ENCODE results near the gene TTC34. TPM values are rescaled to one million over a fixed set of nuclear protein-coding genes. Genes with fewer than 3 reads are reported as not detected.
A peak's percentile ranks its signal among the peaks of the same experiment; 100 is the strongest.
"Not testable (repeated sequence)": the region's sequence is repeated elsewhere in the genome, so short reads cannot be mapped to it uniquely, and the experiment has no call there.

TTC34 gene
- total RNA-seq, 2 experiments from 2014 or later: 1.5 to 1.6 TPM

GRCh38 chr1:2633936-2634491 lies 167.5 kb downstream of the TTC34 start:
- Mint-ChIP-seq H3K9me3 (peaks cover 23% of the 10 kb centered on the region), H3K27ac (no peak overlapping the region), H3K4me1 (no peaks in the 10 kb centered on the region), H3K36me3 (ENCODE audit: low read depth) (peaks cover 10% of the 10 kb centered on the region), H3K4me3 (no peak overlapping the region), H3K27me3 (peaks cover 22% of the 10 kb centered on the region)
- peak; percentile 14 for DNase-seq
- ChIA-PET CTCF (no interaction called here), POLR2A (interaction anchor here (0.7 kb wide), 1 partner anchor 110 kb away, joined by 3 read pairs; no protein-coding TSS in a partner anchor)

DNA sequence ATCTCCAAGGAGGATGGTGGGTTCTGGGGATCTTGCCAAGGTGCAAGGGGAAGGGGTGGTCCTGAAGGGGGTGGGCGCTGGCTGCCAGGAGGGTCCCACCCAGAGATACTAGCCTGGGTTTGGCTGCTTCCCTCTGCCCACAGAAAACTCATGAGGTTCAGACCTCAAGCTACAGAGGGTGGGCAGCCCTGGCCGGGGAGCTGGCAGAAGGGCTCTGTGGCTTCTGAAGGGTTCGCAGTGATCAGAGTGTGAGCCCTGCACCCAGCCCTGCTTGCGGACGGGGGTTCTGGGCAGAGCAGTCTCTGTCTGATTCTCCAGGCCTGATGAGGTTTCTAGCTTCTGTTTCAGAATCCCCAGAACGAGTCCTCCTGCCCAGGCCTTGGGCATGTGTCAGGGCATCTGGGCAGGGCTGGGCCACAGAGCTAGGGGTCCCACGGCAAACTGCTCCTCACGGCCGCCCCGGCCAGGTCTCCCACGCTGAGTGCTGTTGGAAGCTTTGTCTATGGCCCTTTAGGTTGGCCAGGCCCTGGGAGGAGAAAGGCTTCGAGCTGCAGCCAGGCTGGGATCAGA lies 168.0 kb downstream of the TTC34 start:
- peaks cover 10% of the 10 kb centered on the region for H3K36me3 Mint-ChIP-seq (ENCODE audit: low read depth)
- H3K9me3 Mint-ChIP-seq: peaks cover 23% of the 10 kb centered on the region
- H3K4me3 Mint-ChIP-seq: no peak overlapping the region
- ChIA-PET POLR2A (interaction anchor here (0.7 kb wide), 1 partner anchor 110 kb away, joined by 3 read pairs; no protein-coding TSS in a partner anchor), CTCF (no interaction called here)
- no peaks in the 10 kb centered on the region for H3K4me1 Mint-ChIP-seq
- H3K27me3 Mint-ChIP-seq: peaks cover 22% of the 10 kb centered on the region
- H3K27ac Mint-ChIP-seq: no peak overlapping the region
- no peak for DNase-seq

DNA sequence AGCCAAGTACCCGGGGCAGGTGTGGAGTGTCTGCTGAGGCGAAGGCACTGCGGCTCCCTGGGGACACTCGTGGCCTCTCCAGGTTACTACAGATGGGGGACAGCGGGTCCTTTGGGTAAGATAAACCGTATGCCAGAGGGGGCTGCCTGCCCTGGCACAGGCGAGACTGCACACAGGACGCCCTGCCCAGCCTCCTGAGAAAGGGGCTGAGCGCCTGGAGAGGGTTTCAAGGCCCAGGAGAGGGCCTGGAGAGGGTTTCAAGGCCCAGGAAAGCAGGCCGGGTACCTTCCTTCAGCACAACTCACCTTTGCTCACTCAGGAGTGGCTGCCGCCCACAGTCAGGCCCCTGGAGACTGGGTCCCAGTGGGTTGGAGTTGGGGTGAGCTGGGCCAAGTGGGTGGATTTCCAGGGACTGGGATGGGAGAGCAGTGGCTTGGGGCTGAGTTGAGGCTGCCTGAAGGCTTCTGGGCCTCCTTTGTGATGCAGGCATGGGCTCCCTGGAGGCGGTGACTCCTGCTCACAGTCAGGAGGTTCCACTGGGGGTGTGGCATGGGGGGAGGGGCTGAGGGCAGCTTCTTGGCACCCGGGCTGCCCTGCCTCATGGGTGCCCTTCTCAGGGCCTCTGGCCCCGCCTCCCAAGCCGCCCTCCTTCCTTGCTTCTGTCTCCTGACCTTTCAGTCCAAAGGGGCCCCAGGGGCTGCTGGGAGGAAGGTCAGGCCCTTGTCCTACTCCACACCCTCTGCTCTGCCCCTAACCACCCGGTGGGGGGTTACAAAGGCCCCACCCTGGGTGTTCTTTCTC lies 168.7 kb downstream of the TTC34 start, which contains the start of gene MMEL1:
Gene MMEL1, minus strand, starts transcription at position 456 of the 801 bp plus-strand sequence. CDS start 3,532 bp downstream, outside the sequence.
- peaks cover 23% of the 10 kb centered on the region for H3K9me3 Mint-ChIP-seq
- ChIA-PET POLR2A (interaction anchor here (0.7 kb wide), 1 partner anchor 109 kb away, joined by 3 read pairs; no protein-coding TSS in a partner anchor), CTCF (no interaction called here)
- H3K4me1 Mint-ChIP-seq: no peaks in the 10 kb centered on the region
- H3K4me3 Mint-ChIP-seq: no peak within 1 kb of the TSS
- DNase-seq: no peak
- peaks cover 10% of the 10 kb centered on the region for H3K36me3 Mint-ChIP-seq (ENCODE audit: low read depth)
- peaks cover 27% of the 10 kb centered on the region for H3K27me3 Mint-ChIP-seq
- no peak within 1 kb of the TSS for H3K27ac Mint-ChIP-seq

- CTCF ChIA-PET: no interaction called here
- peaks cover 10% of the 10 kb centered on the region for H3K36me3 Mint-ChIP-seq (ENCODE audit: low read depth)
- H3K9me3 Mint-ChIP-seq: peaks cover 19% of the 10 kb centered on the region
- no peak overlapping the region for H3K4me3 Mint-ChIP-seq
- H3K27ac Mint-ChIP-seq: no peak overlapping the region
- H3K27me3 Mint-ChIP-seq: peaks cover 32% of the 10 kb centered on the region
- no peak for DNase-seq
- no peaks in the 10 kb centered on the region for H3K4me1 Mint-ChIP-seq
- POLR2A ChIA-PET: no interaction called here
These were observed 169.5 kb downstream of the TTC34 start for GRCh38 chr1:2632051-2632430.

DNA sequence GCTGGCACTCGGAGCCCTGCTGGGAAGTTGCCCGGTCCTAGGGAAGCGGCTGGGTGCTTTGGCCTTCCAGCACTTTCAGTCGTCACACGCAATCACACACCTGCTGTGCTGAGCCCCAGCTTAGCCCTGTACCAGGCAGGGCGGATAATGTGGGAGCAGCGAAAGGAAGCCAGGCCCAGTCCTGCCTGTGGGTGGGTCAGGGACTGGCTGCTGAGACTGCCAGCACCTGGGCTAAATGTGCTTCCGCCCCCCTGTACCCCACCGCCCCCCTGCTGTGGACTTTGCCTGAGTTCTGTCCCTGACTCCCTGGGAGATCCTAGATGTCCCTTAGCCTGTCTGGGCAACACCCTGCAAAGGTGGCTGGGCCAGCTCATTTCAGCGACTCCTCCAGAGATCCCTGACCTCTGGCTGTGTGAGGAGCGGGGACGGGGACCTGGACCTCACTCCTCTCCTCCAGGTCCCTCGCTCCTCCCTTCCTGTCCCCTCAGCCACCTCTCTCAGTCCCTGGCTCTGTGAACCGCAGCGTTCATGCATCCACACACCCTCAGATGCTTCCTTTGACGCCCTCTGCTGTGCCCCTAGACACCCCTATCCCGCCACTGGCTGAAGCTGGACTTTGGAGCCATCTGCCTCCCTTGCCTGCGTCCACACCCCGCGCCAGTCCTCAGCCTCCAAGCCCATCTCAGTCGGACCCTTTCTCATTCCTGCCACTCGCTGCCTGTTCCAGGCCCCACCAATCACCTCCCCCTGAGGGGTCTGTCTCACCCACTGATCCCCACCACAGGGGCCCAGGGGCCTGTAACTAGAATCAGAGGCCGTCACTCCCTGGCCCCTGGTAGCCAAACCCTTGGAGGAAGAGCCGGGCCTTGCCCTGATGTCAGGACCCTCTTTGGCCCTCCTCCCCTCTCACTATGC lies 170.1 kb downstream of the TTC34 start:
- Mint-ChIP-seq H3K27me3 (peaks cover 32% of the 10 kb centered on the region), H3K36me3 (ENCODE audit: low read depth) (peaks cover 8% of the 10 kb centered on the region), H3K27ac (no peak overlapping the region), H3K4me1 (no peaks in the 10 kb centered on the region), H3K4me3 (no peak overlapping the region), H3K9me3 (peaks cover 13% of the 10 kb centered on the region)
- CTCF ChIA-PET: no interaction called here
- POLR2A ChIA-PET: no interaction called here
- no peak for DNase-seq

GRCh38 chr1:2630498-2631135 lies 170.9 kb downstream of the TTC34 start:
- POLR2A ChIA-PET: no interaction called here
- Mint-ChIP-seq H3K4me1 (no peaks in the 10 kb centered on the region), H3K36me3 (ENCODE audit: low read depth) (peaks cover 8% of the 10 kb centered on the region), H3K27me3 (peaks cover 38% of the 10 kb centered on the region), H3K9me3 (peaks cover 7% of the 10 kb centered on the region), H3K27ac (no peak overlapping the region), H3K4me3 (no peak overlapping the region)
- no peak for DNase-seq
- CTCF ChIA-PET: no interaction called here

GRCh38 chr1:2629627-2630497 lies 171.6 kb downstream of the TTC34 start:
- ChIA-PET CTCF (no interaction called here), POLR2A (no interaction called here)
- Mint-ChIP-seq H3K4me3 (no peak overlapping the region), H3K27me3 (peaks cover 40% of the 10 kb centered on the region), H3K4me1 (no peaks in the 10 kb centered on the region), H3K27ac (no peak overlapping the region), H3K36me3 (ENCODE audit: low read depth) (peaks cover 8% of the 10 kb centered on the region), H3K9me3 (peaks cover 7% of the 10 kb centered on the region)
- DNase-seq: no peak

GRCh38 chr1:2628933-2629626 lies 172.4 kb downstream of the TTC34 start:
- Mint-ChIP-seq H3K9me3 (peaks cover 7% of the 10 kb centered on the region), H3K4me1 (no peaks in the 10 kb centered on the region), H3K4me3 (no peak overlapping the region), H3K27ac (no peak overlapping the region), H3K27me3 (peaks cover 40% of the 10 kb centered on the region), H3K36me3 (ENCODE audit: low read depth) (peaks cover 8% of the 10 kb centered on the region)
- ChIA-PET CTCF (no interaction called here), POLR2A (no interaction called here)
- no peak for DNase-seq

- Mint-ChIP-seq H3K27me3 (peaks cover 40% of the 10 kb centered on the region), H3K36me3 (ENCODE audit: low read depth) (peaks cover 8% of the 10 kb centered on the region), H3K4me1 (no peaks in the 10 kb centered on the region), H3K4me3 (no peak overlapping the region), H3K27ac (no peak overlapping the region), H3K9me3 (peaks cover 7% of the 10 kb centered on the region)
- DNase-seq: no peak
- POLR2A ChIA-PET: no interaction called here
- CTCF ChIA-PET: no interaction called here
These were observed 173.1 kb downstream of the TTC34 start for GRCh38 chr1:2628191-2628932.

GRCh38 chr1:2627746-2628145 lies 173.7 kb downstream of the TTC34 start:
- Mint-ChIP-seq H3K4me3 (no peak overlapping the region), H3K4me1 (no peaks in the 10 kb centered on the region), H3K36me3 (ENCODE audit: low read depth) (peaks cover 8% of the 10 kb centered on the region), H3K27ac (no peak overlapping the region), H3K9me3 (peaks cover 7% of the 10 kb centered on the region), H3K27me3 (peaks cover 40% of the 10 kb centered on the region)
- CTCF ChIA-PET: no interaction called here
- POLR2A ChIA-PET: no interaction called here
- no peak for DNase-seq

GRCh38 chr1:2625748-2626147 lies 175.7 kb downstream of the TTC34 start:
- peaks cover 36% of the 10 kb centered on the region for H3K27me3 Mint-ChIP-seq
- DNase-seq; H3K36me3 Mint-ChIP-seq (ENCODE audit: low read depth); H3K4me1 Mint-ChIP-seq; H3K4me3 Mint-ChIP-seq; H3K27ac Mint-ChIP-seq; H3K9me3 Mint-ChIP-seq; POLR2A ChIA-PET; CTCF ChIA-PET: not testable (repeated sequence)

Data from activated CD4-positive, alpha-beta memory T cell treated with anti-CD3 and anti-CD28 coated beads, Interleukin-2, amount 10 ng/mL, durations not matched to agents 7 days and 5 days (primary cell).